ENCODE data around the gene PIAS3.

The PIAS3 gene

GRCh38 chr1:145887631-145888030 is 28.8 kb upstream of the PIAS3 start:
- TF ChIP-seq CTCF (conservative IDR thresholded peaks at IDR 0.05; ENCODE audit: low read depth, low read length), result no peak
- DNase-seq (ENCODE audit: low read depth), result no peak

GRCh38 chr1:145886816-145887215 is 27.9 kb upstream of the PIAS3 start:
- TF ChIP-seq CTCF (conservative IDR thresholded peaks at IDR 0.05; ENCODE audit: low read depth, low read length), result no peak
- no peak overlapping the region for H3K4me3 ChIP-seq (ENCODE audit: low read length)
- DNase-seq (ENCODE audit: low read depth), result no peak

More at GRCh38 chr1:145887631-145888030, 28.8 kb upstream of the PIAS3 start:
- H3K4me3 ChIP-seq (ENCODE audit: low read length), result no peak overlapping the region

- no peak for TF ChIP-seq CTCF (conservative IDR thresholded peaks at IDR 0.05; ENCODE audit: low read depth, low read length)
- peak overlapping the region; percentile 69 for H3K4me3 ChIP-seq (ENCODE audit: low read length)
- no peak for DNase-seq (ENCODE audit: low read depth)
Measured at GRCh38 chr1:145886390-145886789, 27.5 kb upstream of the PIAS3 start.

- DNase-seq (ENCODE audit: low read depth), result no peak
- no peak for TF ChIP-seq CTCF (conservative IDR thresholded peaks at IDR 0.05; ENCODE audit: low read depth, low read length)
- peak within 1 kb of the TSS; percentile 69 for H3K4me3 ChIP-seq (ENCODE audit: low read length)
Measured at GRCh38 chr1:145885738-145886287, 26.9 kb upstream of the PIAS3 start, which contains the start of gene ANKRD35. Gene ANKRD35 (minus strand): TSS chr1:145885866. CDS start chr1:145885758, 108 bp downstream.

GRCh38 chr1:145884675-145885074 is 25.8 kb upstream of the PIAS3 start:
- TF ChIP-seq CTCF (conservative IDR thresholded peaks at IDR 0.05; ENCODE audit: low read depth, low read length), result no peak
- DNase-seq (ENCODE audit: low read depth), result no peak
- no peak overlapping the region for H3K4me3 ChIP-seq (ENCODE audit: low read length)

GRCh38 chr1:145879775-145880174 is 20.9 kb upstream of the PIAS3 start:
- no peak overlapping the region for H3K4me3 ChIP-seq (ENCODE audit: low read length)
- no peak for TF ChIP-seq CTCF (conservative IDR thresholded peaks at IDR 0.05; ENCODE audit: low read depth, low read length)
- DNase-seq (ENCODE audit: low read depth), result no peak

- no peak for TF ChIP-seq CTCF (conservative IDR thresholded peaks at IDR 0.05; ENCODE audit: low read depth, low read length)
- no peak overlapping the region for H3K4me3 ChIP-seq (ENCODE audit: low read length)
- DNase-seq (ENCODE audit: low read depth), result no peak
Measured at GRCh38 chr1:145878724-145879123, 19.8 kb upstream of the PIAS3 start.
